Neural cell (in vitro differentiated cells): Measurements from ENCODE around the gene EYA2. TPM values are rescaled to one million over a fixed set of nuclear protein-coding genes. Genes with fewer than 3 reads are reported as not detected.

Experiments used
- H2AFZ ChIP-seq: fragments of 200-600, 300-800 bp; sonication (generic), shearing (Covaris generic); 2 replicates; pipeline ENCODE4 v1.6.0; 2014; ENCODE audit warnings: low read depth, mild to moderate bottlenecking, antibody characterized with exemption, low read length, moderate library complexity
- H3F3A ChIP-seq: fragments of 200-600 bp; shearing (Covaris generic); 2 replicates; pipeline ENCODE4 v1.6.1; 2016; ENCODE audit warnings: mild to moderate bottlenecking, moderate library complexity, mixed read lengths, antibody characterized with exemption, low read length; ENCODE audit not compliant: insufficient read depth, poor library complexity, severe bottlenecking
- H3K27ac ChIP-seq: fragments of 200-600, 300-800 bp; sonication (generic), shearing (Covaris generic); 2 replicates; pipeline ENCODE4 v1.5.1; 2014; ENCODE audit warnings: mild to moderate bottlenecking, low read length, moderate library complexity
- H3K27me3 ChIP-seq: fragments of 300-800, 200-600 bp; sonication (generic), shearing (Covaris generic); 2 replicates; pipeline ENCODE4 v1.6.0; 2014; ENCODE audit warnings: mild to moderate bottlenecking, low read depth, low read length, moderate library complexity; ENCODE audit not compliant: insufficient read depth
- H3K36me3 ChIP-seq: fragments of 300-800, 200-600 bp; sonication (generic), shearing (Covaris generic); 2 replicates; pipeline ENCODE4 v1.5.1; 2014; ENCODE audit warnings: mild to moderate bottlenecking, antibody characterized with exemption, low read length, moderate library complexity; ENCODE audit not compliant: insufficient read depth
- H3K4me2 ChIP-seq: fragments of 300-800, 200-600 bp; sonication (generic), shearing (Covaris generic); 2 replicates; pipeline ENCODE4 v1.6.0; 2014; ENCODE audit warnings: mild to moderate bottlenecking, low read length
- H3K4me3 ChIP-seq: fragments of 300-800, 200-600 bp; sonication (generic), shearing (Covaris generic); 2 replicates; pipeline ENCODE4 v1.5.1; 2014; ENCODE audit warnings: mild to moderate bottlenecking, low read length, moderate library complexity
- H3K79me2 ChIP-seq: fragments of 200-600 bp; shearing (Covaris generic); replicated peaks from 2 replicates; pipeline ENCODE4 v1.6.0; 2014; ENCODE audit warnings: mild to moderate bottlenecking, low read length, moderate library complexity; ENCODE audit not compliant: insufficient read depth
- H3K9ac ChIP-seq: fragments of 300-800, 200-600 bp; sonication (generic), shearing (Covaris generic); 2 replicates; pipeline ENCODE4 v1.6.1; 2016; ENCODE audit warnings: mild to moderate bottlenecking, low read length, mixed read lengths
- H3K9me2 ChIP-seq: fragments of 200-600 bp; shearing (Covaris generic); 2 replicates; pipeline ENCODE4 v1.6.1; 2016; ENCODE audit warnings: mild to moderate bottlenecking, low read length, mixed read lengths; ENCODE audit not compliant: insufficient read depth
- H3K9me3 ChIP-seq: fragments of 200-600, 300-800 bp; sonication (generic), shearing (Covaris generic); 2 replicates; pipeline ENCODE4 v1.6.1; 2016; ENCODE audit warnings: mild to moderate bottlenecking, mixed run types, low read length, moderate library complexity, mixed read lengths
- H4K20me1 ChIP-seq: fragments of 200-600 bp; shearing (Covaris generic); 2 replicates; pipeline ENCODE4 v1.6.1; 2016; ENCODE audit warnings: mild to moderate bottlenecking, mixed run types; ENCODE audit not compliant: insufficient read depth
- CTCF ChIP-seq: fragments of 450-650 bp; IDR thresholded peaks from 2 replicates; pipeline ENCODE4 v1.5.1; 2014; ENCODE audit warnings: antibody characterized with exemption, mild to moderate bottlenecking, moderate library complexity; ENCODE audit not compliant: poor library complexity, severe bottlenecking
- EP300 ChIP-seq: fragments of 450-650 bp; conservative IDR thresholded peaks from 2 replicates; pipeline ENCODE4 v1.6.1; 2014; ENCODE audit warnings: antibody characterized with exemption, mild to moderate bottlenecking, moderate library complexity; ENCODE audit not compliant: poor library complexity, severe bottlenecking
- EZH2 ChIP-seq: fragments of 200-600, 300-800 bp; shearing (Covaris generic), sonication (generic); IDR thresholded peaks from 2 replicates; pipeline ENCODE4 v1.6.1; 2014; ENCODE audit warnings: antibody characterized with exemption, low read length, borderline replicate concordance, mild to moderate bottlenecking; ENCODE audit not compliant: insufficient read depth, poor library complexity, severe bottlenecking
- MXI1 ChIP-seq: fragments of 450-650 bp; conservative IDR thresholded peaks from 2 replicates; pipeline ENCODE4 v1.6.1; 2014; ENCODE audit warnings: antibody characterized with exemption, mild to moderate bottlenecking; ENCODE audit not compliant: poor library complexity, severe bottlenecking
- POLR2AphosphoS5 ChIP-seq: IDR thresholded peaks from 2 replicates; pipeline ENCODE4 v1.6.1; 2012
- RAD21 ChIP-seq: fragments of 450-650 bp; conservative IDR thresholded peaks from 2 replicates; pipeline ENCODE4 v1.6.1; 2014; ENCODE audit warnings: antibody characterized with exemption, mild to moderate bottlenecking, moderate library complexity
- REST ChIP-seq: IDR thresholded peaks from 2 replicates; pipeline ENCODE4 v1.6.1; 2012; ENCODE audit warnings: borderline replicate concordance
- SMC3 ChIP-seq: fragments of 450-650 bp; conservative IDR thresholded peaks from 2 replicates; pipeline ENCODE4 v1.6.1; 2014; ENCODE audit warnings: antibody characterized with exemption, mild to moderate bottlenecking, moderate library complexity; ENCODE audit not compliant: poor library complexity
- TAF1 ChIP-seq: IDR thresholded peaks from 2 replicates; pipeline ENCODE4 v1.6.1; 2012; ENCODE audit warnings: low read depth
- polyA plus RNA-seq: library from polyadenylated mRNA; depleted of rRNA; stranded (reverse); fragments of >200 nt; gene quantifications from 2 replicates; pipeline ENCODE4 v1.2.3, GENCODE V29; 2014

EYA2 gene
- polyA plus RNA-seq, 1 donor from 2014 or later: 0.88 TPM

DNA sequence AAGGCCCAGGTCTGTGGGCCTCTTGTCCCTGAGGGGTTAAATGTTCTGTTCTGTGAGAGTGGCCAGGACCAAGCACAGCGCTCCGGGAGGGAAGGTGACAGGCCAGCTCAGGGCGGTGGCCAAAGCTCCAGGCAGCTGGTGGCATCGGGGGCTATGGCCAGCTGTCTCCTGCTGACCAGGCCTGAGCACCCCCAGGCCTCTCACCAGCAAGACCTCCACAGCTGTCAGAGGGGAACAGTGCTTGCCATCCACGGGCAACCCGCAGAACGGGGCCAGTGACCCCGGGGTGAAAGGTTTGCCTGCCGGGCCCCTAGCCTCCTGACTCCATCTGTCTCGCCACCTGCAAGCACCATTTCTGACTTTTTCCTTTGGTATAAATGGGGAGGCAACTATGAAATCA is 46.0 kb downstream of the EYA2 start:
- H4K20me1 ChIP-seq: no peaks in the 10 kb centered on the region
- H3K36me3 ChIP-seq: no peaks in the 10 kb centered on the region
- H3K4me3 ChIP-seq: no peak overlapping the region
- no peaks in the 10 kb centered on the region for H3K9me3 ChIP-seq
- H3K9ac ChIP-seq: no peak overlapping the region
- no peaks in the 10 kb centered on the region for H3K79me2 ChIP-seq
- H3K27ac ChIP-seq: no peak overlapping the region
- no peaks in the 10 kb centered on the region for H3F3A ChIP-seq
- no peak overlapping the region for H3K4me2 ChIP-seq
- TF ChIP-seq REST (no peak), TAF1 (no peak)
- no peaks in the 10 kb centered on the region for H3K9me2 ChIP-seq
- no peaks in the 10 kb centered on the region for H3K27me3 ChIP-seq
- no peak overlapping the region for H2AFZ ChIP-seq

DNA sequence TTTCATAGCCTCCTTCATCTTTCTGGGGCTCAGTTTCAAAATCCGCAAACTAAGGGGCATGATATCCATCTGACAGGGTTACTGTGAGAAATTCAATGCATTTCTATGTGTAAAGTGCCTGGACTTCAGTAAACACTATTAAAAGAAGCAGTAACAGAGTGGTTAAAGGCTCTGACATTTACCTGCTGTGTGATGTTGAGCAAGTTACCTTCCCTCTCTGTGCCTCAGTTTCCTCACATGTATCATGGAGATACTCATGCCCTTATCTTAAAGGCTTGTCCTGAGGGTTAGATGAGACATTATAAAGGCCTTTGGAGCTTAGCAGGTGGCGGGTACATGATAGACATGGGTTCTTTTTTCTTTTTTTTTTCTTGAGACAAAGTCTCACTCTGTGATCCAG is 46.8 kb downstream of the EYA2 start:
- no peaks in the 10 kb centered on the region for H3K79me2 ChIP-seq
- no peaks in the 10 kb centered on the region for H3K9me3 ChIP-seq
- no peak overlapping the region for H3K9ac ChIP-seq
- H3K4me3 ChIP-seq: no peak overlapping the region
- no peaks in the 10 kb centered on the region for H3F3A ChIP-seq
- TF ChIP-seq TAF1: no peak
- TF ChIP-seq RAD21: no peak
- no peak for TF ChIP-seq EP300
- TF ChIP-seq POLR2AphosphoS5: no peak
- no peak for TF ChIP-seq REST
- no peak for TF ChIP-seq EZH2
- no peak for TF ChIP-seq SMC3
- TF ChIP-seq CTCF: no peak
- TF ChIP-seq MXI1: no peak
- no peaks in the 10 kb centered on the region for H3K9me2 ChIP-seq
- H3K4me2 ChIP-seq: no peak overlapping the region
- no peak overlapping the region for H2AFZ ChIP-seq
- H3K36me3 ChIP-seq: no peaks in the 10 kb centered on the region
- H3K27me3 ChIP-seq: no peaks in the 10 kb centered on the region
- H3K27ac ChIP-seq: no peak overlapping the region
- H4K20me1 ChIP-seq: no peaks in the 10 kb centered on the region
